CD4-positive, alpha-beta T cell treated with Interleukin-17A for 4 hours (primary cell): ENCODE results near the gene C9orf153.
"Not testable (repeated sequence)": the region's sequence is repeated elsewhere in the genome, so short reads cannot be mapped to it uniquely, and the experiment has no call there.

Experiments used
- DNase-seq: peaks from one replicate; pipeline ENCODE4 v3.0.0-alpha.2; 2020; ENCODE audit warnings: mixed read lengths

Gene C9orf153

GRCh38 chr9:86262492-86262891 lies 3.0 kb upstream of the C9orf153 start:
- no peak for DNase-seq

DNA sequence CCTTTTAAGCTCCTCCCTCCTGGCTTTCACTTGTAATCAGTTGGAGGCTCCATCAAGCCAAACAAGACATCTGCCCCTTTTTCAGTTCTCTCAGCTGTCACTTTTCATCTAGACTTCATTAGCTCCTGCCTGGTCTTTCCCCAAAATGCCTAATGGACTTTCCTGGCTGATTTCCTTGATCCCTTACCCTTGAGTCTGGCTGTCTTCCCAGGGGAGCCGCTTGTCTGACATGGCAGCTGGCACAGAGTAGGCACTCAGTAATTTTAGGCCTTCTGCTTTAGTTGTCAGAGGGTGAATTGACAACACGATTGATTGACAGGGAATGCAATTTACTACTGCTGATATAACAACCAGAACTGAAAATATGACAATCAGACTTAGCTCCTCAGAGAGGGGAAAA lies 2.1 kb downstream of the C9orf153 start:
- no peak for DNase-seq

GRCh38 chr9:86256653-86257052 lies 2.8 kb downstream of the C9orf153 start:
- DNase-seq: no peak

- DNase-seq: no peak
These were observed 5.9 kb downstream of the C9orf153 start for GRCh38 chr9:86253577-86253976.

- DNase-seq: no peak
These were observed 6.6 kb downstream of the C9orf153 start for GRCh38 chr9:86252870-86253269.

DNA sequence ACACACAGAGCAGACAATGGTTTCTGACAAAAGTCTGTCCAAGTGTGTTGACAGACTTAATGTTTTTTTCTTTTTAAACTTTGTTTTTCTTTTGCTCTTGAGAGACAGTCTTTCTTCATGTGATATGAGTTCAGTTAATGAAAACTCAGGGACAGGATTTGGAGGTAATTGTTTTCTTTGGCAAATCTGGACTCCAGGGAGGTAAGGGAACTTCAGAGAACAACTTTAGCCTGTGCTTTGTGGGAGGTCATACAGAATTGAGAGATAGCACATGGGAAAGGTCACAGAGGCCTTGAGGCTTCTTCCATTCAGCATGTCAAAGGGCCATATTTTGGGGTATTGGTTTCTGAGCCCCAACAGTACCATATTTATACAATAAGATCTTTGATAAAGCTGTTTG lies 9.3 kb downstream of the C9orf153 start:
- DNase-seq: no peak

GRCh38 chr9:86248746-86249145 lies 10.7 kb downstream of the C9orf153 start:
- no peak for DNase-seq

DNA sequence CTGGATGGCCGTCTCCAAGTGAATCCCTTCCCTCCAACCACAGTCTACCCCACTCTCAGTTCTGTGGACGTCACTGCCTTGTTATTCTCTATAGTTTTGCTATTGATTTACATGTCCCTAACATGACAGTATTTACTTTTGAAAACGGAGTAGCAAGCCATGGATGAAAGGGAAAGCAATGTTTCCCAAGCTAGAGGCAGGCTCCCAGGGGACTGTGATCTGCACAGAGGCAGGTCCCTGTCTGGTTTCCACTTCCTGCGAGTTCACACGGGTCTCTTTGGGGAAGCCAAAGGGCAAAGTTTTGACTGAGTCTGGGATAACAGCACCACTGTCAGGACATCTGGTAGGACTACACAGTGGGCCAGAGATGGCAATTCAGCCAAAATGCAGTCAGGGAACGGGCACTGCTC lies 12.7 kb downstream of the C9orf153 start:
- DNase-seq: no peak

DNA sequence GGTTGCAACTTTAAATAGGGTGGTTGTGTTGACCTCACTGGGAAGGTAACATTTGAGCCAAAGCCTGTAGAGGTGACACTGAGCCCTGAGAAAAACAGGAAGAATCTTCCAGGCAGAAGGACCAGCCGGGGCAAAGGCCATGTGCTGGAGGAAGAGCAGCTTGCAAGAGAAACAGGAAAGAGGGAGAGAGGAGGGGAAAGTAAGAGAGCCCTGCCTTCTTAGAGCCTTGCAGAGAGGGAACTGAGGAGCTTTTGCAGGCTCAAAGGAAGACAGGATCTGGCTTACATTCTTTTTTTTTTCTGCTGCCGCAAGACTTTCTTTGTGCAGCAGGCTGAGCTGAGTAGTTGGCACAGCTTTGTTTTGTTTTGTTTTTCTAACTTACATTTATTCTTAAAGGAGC lies 17.4 kb downstream of the C9orf153 start:
- DNase-seq: no peak

GRCh38 chr9:86241216-86241615 lies 18.2 kb downstream of the C9orf153 start:
- no peak for DNase-seq

DNA sequence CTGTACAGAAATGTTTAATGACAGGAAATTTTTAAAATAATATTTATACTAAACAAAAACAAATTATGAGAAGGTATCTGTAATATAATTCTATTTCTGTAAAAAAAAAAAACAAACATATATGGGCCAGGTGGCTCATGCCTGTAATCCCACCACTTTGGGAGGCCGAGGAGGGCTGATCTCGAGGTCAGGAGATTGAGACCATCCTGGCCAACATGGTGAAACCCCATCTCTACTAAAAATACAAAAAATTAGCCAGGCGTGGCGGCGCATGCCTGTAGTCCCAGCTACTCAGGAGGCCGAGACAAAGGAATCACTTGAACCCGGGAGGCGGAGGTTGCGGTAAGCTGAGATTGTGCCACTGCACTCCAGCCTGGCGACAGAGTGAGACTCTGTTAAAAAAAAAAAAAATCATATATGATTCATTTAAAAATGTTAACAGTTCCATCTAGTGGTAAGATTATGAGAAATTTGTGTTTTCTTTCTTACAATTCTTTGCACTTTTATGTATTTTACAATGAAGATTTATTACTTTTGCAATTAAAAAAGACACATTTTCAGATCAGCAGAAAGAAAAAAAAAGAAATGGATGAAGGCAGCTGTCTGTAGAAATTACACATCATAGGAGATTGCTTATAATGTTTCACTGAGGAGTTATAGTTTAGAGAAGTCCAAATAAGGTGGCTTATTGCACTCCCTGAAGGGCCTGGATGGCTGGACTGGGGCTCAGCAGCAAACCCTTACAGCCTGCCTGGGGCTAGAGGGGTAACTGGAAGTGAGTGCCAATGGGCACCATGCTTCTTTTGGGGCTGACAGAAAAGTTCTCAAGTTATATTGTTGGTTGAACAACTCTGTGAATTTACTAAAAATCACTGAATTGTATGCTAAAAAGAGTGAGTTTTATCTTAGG lies 20.3 kb downstream of the C9orf153 start:
- no peak for DNase-seq

- DNase-seq: no peak
These were observed 28.6 kb downstream of the C9orf153 start for GRCh38 chr9:86230858-86231257.

DNA sequence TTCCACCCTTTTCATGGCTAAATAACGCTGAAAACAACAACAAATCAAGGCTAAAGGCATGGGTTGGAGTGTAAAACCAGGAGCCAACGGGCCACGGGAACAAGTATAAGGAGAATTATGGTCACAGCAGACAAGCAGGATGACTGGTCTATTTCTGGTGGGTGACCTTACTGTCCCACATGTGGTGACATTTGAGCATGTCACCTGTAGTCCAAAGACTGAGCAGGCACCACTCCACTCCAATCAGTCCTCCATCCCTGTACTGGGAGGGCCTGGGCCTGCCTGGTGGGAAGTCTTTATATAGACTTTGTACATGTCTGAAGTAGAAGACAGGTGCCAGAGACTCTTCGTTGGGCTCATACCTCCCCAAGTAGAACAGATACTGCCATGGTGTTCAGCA lies 36.8 kb downstream of the C9orf153 start:
- no peak for DNase-seq

DNA sequence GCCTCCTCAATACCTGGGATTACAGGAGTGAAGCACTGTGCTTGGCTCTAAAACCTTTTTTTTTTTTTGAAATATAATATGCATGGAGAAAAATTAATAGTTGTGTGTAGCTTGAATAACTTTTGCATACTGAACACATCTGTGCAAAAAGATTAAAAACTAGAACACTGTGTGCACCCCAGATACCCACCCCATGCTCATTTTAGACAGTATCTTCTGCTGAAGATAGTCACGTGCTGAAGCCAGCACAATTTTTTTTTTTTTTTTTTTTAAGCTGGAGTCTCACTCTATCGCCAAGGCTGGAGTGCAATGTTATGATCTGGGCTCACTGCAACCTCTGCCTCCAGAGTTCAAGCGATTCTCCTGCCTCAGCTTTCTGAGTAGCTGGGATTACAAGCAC lies 39.9 kb downstream of the C9orf153 start:
- DNase-seq: no peak

DNA sequence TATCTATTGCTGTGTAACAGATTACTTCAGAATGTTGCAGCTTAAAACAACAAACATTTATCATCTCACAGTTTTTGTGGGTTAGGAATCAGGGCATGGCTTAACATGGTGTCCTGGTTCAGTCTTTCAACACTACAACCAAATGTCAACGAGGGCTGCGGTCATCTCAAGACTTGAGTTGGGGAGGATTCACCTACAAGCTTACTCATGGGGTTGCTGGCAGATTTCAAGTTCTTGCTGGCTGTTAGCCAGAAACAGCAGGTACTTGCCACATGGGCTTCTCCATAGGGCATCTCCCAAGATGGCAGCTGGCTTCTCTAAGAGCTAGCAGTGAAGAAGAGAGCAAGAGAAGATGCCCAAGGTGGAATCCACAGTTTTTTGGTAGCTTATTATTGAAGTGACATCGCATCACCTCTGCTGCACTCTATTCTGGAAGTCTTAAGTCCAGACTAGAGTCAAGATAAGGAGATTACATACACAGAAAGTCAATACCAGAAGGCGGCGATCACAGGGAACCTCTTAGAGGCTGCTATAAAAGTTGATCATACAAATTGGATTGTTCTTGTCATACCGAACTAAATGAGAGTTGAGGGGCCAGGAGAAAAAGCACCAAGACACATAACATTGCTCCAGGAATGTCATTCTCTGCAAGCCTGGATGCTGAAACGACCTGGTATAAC lies 42.2 kb downstream of the C9orf153 start:
- no peak for DNase-seq

DNA sequence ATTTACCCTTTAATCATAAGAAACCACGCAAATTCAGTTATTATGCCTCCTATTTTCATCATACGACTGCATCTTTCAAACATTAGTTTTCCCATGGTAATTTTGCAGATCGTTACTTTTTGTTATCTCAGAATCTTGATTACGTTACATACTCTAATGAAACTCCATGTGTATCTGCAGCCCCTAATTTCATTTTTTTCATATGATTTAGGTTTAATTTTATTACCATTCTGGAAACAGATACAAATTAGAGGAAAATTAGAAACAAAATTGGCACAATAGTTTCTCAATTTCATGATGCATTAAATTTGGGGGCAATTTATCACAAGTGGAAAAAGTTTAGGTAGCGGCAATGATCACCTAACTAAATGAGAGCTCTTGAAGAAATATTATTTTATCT lies 52.3 kb downstream of the C9orf153 start:
- no peak for DNase-seq

DNA sequence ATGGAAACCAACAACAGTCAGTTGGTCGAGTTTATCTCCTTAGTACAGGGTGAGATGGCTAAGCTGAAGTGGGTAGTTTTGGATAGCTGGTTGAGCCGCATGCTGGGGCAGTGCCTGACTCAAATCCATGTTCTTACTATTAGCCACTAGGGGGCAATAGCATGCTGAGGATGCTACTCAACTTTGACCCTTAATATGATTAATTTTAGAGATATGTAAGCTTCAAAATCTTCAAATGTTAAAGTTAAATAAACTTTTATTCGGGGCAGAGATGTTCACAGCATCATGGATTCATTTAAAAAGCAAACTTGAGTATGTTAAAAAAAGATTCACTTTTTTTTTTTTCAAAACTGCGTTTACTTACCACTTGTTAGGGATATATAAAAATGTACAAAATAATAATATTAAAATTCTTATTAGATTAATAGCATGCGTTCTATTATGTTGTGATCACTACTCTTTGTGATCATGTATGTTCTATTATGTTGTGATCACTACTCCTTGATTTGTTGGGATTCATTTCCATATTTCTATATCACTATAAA lies 57.0 kb downstream of the C9orf153 start:
- DNase-seq: peak; percentile 30

DNA sequence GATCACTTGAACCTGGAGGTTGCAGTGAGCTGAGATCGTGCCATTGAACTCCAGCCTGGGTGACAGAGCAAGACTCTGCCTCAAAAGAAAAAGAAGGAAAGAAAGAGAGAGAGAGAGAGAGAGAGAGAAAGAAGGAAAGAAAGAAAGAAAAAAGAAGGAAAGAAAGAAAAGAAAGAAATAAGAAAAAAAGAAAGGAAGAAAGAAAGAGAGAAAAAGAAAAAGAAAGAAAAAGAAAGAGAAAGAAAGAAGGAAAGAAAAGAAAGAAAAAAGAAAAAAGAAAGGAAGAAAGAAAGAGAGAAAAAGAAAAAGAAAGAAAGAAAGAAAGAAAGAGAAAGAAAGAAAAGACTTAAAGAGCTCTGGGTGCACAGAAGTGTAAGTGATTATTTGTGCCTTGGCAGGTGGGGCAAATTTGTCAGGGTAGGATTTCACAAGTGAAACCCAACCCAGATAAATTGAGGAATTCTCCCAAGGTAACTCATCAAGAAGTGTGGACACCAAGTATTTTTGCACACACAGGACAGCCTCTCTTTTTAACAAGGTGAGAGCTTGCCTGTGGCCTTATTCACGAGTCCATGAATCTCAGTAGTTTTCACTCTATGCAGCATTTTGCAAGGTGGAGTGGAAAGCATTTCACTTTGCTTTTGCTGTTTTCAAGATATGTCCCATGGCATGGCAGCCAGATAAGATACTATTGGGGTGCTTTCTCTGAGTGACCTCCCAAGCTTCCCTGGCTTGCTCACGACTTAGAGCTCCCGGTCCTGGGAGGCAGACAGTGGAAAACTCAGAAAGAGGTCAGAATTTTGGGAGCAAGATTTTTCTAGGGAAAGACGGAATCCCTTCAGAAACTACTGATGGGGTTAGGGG lies 57.8 kb downstream of the C9orf153 start:
- DNase-seq: no peak

DNA sequence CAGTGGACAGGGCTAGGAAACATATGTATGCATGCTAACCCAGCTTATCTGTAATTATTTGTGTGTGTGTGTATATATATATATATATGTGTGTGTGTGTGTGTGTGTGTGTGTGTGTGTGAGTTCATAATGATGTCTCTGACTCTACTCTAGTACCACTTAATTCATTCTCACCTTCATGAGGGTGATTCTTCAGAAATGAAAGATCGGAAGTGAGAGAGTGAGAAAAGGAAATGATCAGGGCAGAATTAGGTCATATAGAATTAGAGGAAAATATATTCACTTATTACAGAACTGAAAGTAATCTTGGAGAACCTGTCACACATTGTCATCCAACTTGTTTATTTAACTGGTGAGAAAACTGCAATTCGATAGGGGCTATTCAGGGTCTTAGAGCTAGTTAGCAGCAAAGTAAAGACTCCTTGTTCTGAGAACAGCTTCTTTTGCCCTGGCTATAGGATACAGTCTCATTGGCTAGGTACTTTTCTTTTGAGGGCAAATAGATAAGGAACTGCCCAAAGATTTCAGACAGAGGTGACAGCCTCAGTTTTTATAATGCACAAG lies 58.8 kb downstream of the C9orf153 start:
- DNase-seq: no peak

DNA sequence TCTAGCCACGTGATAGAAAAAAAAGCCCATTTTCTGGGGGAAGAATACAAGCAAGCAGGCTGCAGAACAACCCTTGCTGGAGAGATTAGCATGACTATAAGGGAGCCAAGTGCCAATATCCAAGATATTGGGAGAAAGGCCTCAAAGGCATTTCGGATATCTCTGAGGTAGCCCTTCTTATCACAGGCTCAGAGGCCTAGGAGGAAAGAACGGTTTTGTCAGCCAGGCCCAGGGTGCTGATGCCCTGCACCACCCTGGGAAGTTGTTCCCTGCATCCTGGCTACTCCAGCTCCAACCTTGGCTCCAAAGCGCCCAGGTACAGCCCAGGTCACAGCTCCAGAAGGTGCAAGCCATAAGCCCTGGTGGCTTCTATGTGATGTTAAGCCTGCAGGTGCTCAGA lies 66.4 kb downstream of the C9orf153 start:
- no peak for DNase-seq

GRCh38 chr9:86190700-86191099 lies 68.8 kb downstream of the C9orf153 start:
- DNase-seq: not testable (repeated sequence)

DNA sequence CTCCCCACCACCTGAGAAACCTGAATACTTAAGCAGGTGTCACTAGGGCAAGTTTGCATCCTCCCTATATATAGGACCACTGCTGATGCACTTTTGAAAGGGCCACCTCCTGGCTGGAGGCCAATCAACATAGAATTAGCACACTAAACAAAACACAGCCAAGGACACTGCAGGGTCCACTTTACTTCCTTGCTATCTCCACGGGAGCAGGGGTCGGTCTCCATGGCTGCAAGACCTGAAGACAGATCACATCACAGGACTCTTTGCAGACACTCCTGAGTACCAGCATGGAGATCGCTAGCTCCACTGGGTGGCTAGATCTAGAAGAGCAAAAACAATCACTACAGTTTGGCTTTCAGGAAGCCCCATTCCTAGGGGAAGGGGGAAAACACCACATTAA lies 72.3 kb downstream of the C9orf153 start:
- no peak for DNase-seq

DNA sequence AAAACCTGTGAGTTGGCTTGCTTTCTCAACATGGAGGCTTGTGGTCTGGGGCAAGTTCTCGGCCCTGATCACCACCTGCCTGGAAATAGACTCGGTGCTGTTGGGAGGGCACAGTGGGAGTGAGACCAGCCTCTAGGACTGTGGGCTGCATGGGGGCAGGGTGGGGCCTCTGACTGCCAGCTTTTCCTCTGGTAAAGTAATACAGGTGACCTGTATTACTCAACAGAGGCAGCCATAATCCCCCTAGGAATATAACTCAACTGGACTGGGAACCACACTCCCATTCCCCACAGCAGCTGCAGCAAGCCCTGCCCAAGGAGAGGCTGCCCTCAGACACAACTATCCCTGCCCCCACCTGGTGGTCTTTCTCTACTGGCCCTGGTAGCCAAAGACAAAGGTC lies 72.8 kb downstream of the C9orf153 start:
- no peak for DNase-seq
